Endothelial cell (in vitro differentiated cells): Measurements from ENCODE around the gene RAB25. TPM values are rescaled to one million over a fixed set of nuclear protein-coding genes. Genes with fewer than 3 reads are reported as not detected.

Experiments
- DNase-seq: peaks from one replicate; pipeline ENCODE4 v3.0.0; 2021; ENCODE audit warnings: low spot score
- H3K27ac Mint-ChIP-seq: one replicate; pipeline ENCODE4 v1.8.0; 2021; ENCODE audit warnings: mixed read lengths, inconsistent platforms; ENCODE audit not compliant: unreplicated experiment
- H3K27me3 Mint-ChIP-seq: one replicate; pipeline ENCODE4 v1.8.0; 2021; ENCODE audit warnings: mild to moderate bottlenecking, moderate library complexity, mixed read lengths, inconsistent platforms; ENCODE audit not compliant: unreplicated experiment
- H3K36me3 Mint-ChIP-seq: one replicate; pipeline ENCODE4 v1.8.0; 2021; ENCODE audit warnings: mild to moderate bottlenecking, low read depth, mixed read lengths, inconsistent platforms; ENCODE audit not compliant: unreplicated experiment
- H3K4me1 Mint-ChIP-seq: one replicate; pipeline ENCODE4 v1.8.0; 2021; ENCODE audit warnings: mild to moderate bottlenecking, mixed read lengths, inconsistent platforms; ENCODE audit not compliant: unreplicated experiment
- H3K4me3 Mint-ChIP-seq: one replicate; pipeline ENCODE4 v1.8.0; 2021; ENCODE audit warnings: mild to moderate bottlenecking, mixed read lengths, inconsistent platforms; ENCODE audit not compliant: unreplicated experiment
- H3K9me3 Mint-ChIP-seq: one replicate; pipeline ENCODE4 v1.8.0; 2021; ENCODE audit warnings: mixed read lengths, inconsistent platforms; ENCODE audit not compliant: unreplicated experiment
- CTCF ChIP-seq: fragments of 200-600 bp; sonication (generic); IDR thresholded peaks from one replicate; pipeline ENCODE4 v1.5.0; 2021; ENCODE audit warnings: antibody characterized with exemption; ENCODE audit not compliant: unreplicated experiment
- total RNA-seq: library from RNA; stranded (reverse); fragmentation: NEBNext Ultra II Directional; extraction: Animal tissue kit (Norgen Biotek cat#: 25700); gene quantifications from one replicate; pipeline ENCODE4 v1.2.1, GENCODE V29; 2021; ENCODE audit not compliant: unreplicated experiment

The RAB25 gene
- total RNA-seq, 1 donor from 2014 or later = 1.6 TPM

- Mint-ChIP-seq H3K27me3 (peaks cover 14% of the 10 kb centered on the region), H3K4me1 (peaks cover 50% of the 10 kb centered on the region), H3K36me3 (peaks cover 4% of the 10 kb centered on the region), H3K4me3 (peak overlapping the region; percentile 99), H3K27ac (peak overlapping the region; percentile 93), H3K9me3 (no peaks in the 10 kb centered on the region)
- TF ChIP-seq CTCF = no peak
- DNase-seq = no peak
Observed at GRCh38 chr1:156083800-156084790, 23.1 kb downstream of the RAB25 start.

- Mint-ChIP-seq H3K27ac (no peak overlapping the region), H3K4me3 (no peak overlapping the region), H3K4me1 (peaks cover 47% of the 10 kb centered on the region), H3K27me3 (peaks cover 9% of the 10 kb centered on the region), H3K9me3 (no peaks in the 10 kb centered on the region), H3K36me3 (no peaks in the 10 kb centered on the region)
- DNase-seq = no peak
- no peak for TF ChIP-seq CTCF
Observed at GRCh38 chr1:156086256-156086662, 25.3 kb downstream of the RAB25 start.

GRCh38 chr1:156089704-156090103, 28.7 kb downstream of the RAB25 start:
- Mint-ChIP-seq H3K4me1 (peaks cover 32% of the 10 kb centered on the region), H3K36me3 (peaks cover 12% of the 10 kb centered on the region), H3K9me3 (no peaks in the 10 kb centered on the region), H3K27me3 (peaks cover 3% of the 10 kb centered on the region), H3K27ac (peak overlapping the region; percentile 42), H3K4me3 (no peak overlapping the region)
- DNase-seq = no peak
- TF ChIP-seq CTCF = no peak

- Mint-ChIP-seq H3K27ac (peak overlapping the region; percentile 86), H3K4me1 (peaks cover 28% of the 10 kb centered on the region), H3K27me3 (peaks cover 3% of the 10 kb centered on the region), H3K36me3 (peaks cover 12% of the 10 kb centered on the region), H3K9me3 (no peaks in the 10 kb centered on the region), H3K4me3 (peak overlapping the region; percentile 70)
- TF ChIP-seq CTCF = no peak
- no peak for DNase-seq
Observed at GRCh38 chr1:156090138-156090839, 29.3 kb downstream of the RAB25 start.
